Embryonic facial prominence (tissue), 1 donor: Measurements from ENCODE around the gene LCNL1.

Experiments
- DNase-seq: peaks from one replicate; pipeline ENCODE4 v3.0.0-alpha.2; 2016; ENCODE audit errors: extremely low spot score

LCNL1 gene

DNA sequence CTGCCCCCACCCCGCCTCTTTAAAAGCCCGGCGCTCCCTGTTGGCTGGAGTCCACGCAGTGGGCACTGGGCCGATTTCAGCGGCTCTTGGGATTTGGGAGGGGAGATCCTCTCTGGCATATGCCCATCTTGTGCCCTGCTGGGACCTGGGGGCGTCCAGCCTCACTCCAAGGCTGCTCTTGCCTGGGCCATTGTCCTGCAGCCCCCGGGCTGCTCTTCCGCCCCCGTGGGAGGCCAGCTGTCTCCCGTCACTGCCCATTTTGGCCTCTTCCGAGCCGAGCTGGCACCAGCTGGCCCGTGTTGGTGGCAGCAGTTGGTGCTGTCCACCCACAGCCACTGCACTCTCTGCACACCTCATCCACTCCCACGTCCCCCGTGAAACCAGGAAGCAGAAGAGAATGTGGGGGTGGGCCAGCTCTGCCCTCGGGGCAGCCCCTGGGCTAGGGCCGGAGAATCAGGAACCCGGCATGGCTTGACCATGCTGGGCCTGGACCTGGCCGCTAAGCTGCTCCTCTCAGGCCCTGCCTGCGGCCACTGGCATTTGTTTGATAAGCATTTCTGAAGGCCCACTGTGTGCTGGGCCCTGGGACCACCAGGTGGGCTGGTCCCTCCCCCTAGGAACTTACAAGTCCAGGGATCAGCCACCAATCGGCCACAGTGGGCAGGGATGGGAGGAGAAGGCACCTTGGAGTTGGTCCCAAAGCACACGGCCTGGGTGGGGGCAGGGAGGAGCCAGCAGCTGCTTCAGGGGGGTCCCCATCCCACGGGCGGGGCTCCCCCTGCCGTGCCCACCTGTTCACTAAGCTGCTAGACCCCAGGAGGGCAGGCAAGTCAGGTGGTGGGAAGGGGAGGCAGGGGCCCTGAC, 35.5 kb upstream of the LCNL1 start:
- no peak for DNase-seq

- DNase-seq, result no peak
Observed at GRCh38 chr9:136947955-136948510, 34.8 kb upstream of the LCNL1 start.

DNA sequence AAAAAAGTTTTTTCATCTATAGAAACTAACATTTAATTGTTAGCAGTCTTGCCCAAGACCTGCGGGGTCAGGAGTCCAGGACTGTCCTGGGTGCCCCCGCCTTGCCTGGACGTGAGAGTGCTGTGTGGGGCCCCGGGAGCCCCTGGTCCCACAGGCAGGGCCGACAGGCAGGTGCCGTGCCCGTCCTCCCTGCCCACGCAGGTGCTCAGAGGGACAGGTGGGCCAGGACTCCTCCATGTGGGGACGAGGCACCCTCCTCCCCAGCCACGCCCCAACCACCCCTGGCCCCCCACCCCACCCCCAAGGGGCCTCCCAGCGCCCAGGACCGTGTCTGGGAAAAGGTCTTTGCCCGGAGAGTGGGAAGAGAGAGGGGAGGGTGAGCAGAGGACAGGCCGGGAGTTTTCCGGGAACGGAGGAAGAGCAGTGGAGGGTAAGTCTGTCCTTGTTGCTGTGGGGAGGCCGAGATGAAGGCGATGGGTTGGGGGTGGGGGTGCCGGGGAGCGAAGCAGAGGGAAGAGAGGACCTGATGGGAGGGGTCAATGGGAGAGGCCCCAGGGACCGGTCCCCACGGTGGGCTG, 33.5 kb upstream of the LCNL1 start:
- no peak for DNase-seq

- DNase-seq, result peak; percentile 67
Observed at GRCh38 chr9:136949817-136950655, 32.8 kb upstream of the LCNL1 start.

- DNase-seq, result no peak
Observed at GRCh38 chr9:136950656-136951276, 32.0 kb upstream of the LCNL1 start.

DNA sequence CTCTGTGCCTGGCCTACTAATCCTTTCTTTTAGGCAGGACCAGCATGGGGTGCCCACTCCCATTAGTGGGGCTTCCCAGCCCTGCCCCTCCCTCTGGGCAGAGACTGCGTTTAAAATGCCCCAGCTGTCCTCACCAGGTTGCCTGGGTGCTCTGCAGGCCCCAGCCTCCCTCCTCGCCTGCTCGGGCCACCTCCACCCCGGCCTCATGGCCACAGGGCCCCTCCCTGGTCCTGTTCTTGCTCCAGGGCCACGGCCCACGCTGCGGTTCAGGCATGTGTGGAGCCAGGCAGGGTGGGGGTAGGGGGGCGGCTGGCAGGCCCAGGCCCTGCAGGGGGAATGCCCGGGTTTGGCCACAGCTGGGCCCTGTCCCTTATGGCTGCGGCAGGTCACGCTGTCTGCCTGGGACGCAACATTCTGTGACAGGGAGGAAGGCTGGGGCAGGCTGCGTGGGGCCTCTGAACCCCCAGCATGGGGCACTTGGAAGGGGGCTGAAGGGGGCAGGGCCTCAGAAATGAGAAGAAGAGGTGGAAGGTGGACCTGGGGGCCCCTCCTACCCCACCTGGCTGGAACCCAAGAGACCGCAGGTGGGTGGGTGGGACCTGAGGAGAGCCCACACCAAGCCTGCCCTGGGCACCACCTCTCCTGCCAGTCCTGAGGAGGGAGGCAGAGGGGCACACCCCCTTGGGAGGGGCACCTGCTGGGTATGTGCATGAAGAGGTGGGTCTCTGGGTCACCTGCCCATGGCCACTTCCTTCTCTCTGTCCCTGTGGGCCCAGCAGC, 31.1 kb upstream of the LCNL1 start, which contains the start of gene LCN12:
LCN12 (plus strand) TSS at position 733 of the 780 bp plus-strand sequence. CDS start 55 bp downstream, outside the sequence.
- no peak for DNase-seq

DNA sequence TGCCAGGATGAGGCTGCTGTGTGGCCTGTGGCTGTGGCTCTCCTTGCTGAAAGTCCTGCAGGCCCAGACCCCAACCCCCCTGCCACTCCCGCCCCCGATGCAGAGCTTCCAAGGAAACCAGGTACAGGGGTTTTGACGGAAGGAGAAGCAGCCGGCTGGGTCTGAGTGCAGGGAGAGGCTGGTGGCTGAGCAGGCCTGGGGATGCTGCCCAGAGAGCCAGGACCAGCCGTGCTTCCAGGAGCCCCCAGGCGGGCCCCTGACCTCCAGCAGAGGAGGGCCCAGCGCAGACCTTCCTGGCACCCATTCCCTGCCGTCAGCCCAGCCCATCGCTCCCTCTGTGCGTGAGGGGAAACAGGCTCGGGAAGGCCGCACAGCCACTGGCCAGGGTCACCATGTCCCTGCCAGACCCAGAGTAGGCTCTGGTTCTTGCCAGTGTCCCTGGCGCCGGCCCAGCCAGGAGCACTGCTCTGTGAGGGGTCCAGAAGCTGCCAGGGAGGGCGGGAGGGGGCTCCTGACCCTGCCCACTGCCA, 30.4 kb upstream of the LCNL1 start:
- DNase-seq, result no peak

GRCh38 chr9:136952876-136953770, 29.7 kb upstream of the LCNL1 start:
- no peak for DNase-seq

- DNase-seq, result no peak
Observed at GRCh38 chr9:136953771-136954269, 29.0 kb upstream of the LCNL1 start.

DNA sequence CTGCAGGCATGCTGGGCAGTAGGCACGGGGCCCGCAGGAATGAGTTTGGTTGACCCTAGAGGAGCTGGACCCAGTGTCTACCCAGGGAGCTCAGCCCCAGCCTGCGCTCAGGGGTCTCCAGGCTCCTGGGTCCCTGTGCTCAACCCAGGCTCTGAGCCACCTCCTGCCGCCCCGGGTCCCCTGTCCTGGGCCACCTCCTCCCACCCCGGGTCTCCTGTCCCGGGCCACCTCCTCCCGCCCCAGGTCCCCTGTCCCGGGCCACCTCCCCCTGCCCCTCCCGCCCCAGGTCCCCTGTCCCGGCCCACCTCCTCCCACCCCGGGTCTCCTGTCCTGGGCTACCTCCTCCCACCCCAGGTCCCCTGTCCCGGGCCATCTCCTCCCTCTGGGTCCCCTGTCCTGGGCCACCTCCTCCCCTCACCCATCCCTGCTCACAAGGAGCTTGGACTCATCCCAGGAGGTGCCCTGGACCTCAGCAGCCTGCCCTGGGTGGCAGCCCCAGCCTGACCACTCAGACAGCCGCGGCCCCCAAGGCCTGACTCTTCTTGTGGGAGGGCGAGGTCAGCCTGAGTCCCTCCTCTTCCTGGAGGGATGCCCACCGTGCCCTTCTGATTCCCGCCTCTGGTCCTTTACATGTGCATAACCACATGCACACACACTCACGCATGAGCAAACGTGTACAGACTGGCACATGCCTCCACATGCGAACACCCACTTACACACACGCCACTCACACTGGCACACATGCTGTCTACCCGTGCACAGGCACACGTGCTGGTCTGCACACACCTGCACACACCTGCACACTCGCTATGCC, 28.3 kb upstream of the LCNL1 start:
- no peak for DNase-seq

DNA sequence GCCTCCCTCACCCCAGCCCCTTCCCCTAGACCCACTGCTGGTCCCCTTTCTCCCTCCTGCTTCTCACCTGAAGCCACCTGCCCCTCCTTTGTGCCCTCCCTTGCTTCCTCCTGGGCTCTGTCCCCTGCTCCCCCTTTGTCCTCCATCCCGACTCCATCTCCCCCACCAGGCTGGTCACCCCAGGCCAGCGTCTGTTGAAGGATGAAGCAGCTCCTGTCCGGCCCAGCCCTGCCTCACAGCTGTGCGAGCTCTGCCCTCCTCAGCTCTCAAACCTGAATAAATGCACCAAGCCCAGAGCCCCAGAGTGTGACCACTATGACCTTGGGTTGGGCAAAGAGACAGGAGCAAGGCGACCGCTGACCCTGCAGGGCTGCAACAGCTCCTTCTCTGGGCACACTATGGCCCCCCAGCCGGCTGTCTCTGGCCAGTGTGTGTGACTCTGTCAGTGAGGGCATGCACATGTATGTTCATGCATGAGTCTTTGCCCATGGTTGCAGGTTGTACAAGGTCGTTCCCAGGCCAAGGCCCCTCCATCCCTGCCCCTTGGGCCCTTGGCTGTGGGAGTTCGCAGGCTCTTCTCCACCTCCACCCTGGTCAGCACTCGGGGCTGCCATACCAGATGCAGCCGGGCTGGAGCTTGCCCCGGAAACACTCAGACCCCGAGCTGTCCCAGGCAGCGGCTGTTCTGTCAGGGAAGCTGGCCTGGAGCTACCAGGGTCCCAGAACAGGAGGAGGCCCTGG, 27.4 kb upstream of the LCNL1 start:
- no peak for DNase-seq

GRCh38 chr9:136955943-136956335, 26.9 kb upstream of the LCNL1 start:
- no peak for DNase-seq

DNA sequence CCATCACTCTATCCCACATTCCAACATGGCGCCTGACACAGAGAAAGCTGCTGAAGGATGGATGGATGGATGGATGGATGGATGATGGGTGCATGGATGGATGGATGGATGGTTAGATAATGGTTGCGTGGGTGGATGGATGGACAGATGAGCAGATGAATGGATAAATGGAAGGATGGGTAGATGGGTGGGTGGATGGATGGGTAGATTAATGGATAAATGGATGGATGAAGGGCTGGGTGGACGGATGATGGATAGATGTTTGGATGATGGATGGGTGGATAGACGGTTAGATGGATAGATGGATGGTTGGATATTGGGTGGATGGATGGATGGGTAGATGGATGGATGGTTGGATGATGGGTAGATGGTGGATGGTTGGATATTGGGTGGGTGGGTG, 26.2 kb upstream of the LCNL1 start:
- DNase-seq, result no peak

DNA sequence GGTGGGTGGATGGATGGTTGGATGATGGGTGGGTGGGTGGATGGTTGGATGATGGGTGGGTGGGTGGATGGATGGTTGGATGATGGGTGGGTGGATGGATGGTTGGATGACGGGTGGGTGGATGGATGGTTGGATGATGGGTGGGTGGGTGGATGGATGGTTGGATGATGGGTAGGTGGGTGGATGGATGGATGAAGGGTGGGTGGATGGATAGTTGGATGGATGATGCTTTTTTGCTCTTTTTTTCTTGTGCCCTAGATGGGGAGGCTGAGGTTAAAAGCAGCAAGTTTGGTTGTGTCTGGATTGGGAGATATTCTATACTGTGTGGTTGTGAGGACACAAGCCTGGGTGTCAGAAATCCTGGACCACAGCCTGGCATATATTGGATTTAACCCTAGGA, 25.3 kb upstream of the LCNL1 start:
- DNase-seq, result no peak

GRCh38 chr9:136957901-136958300, 24.9 kb upstream of the LCNL1 start:
- DNase-seq, result no peak

DNA sequence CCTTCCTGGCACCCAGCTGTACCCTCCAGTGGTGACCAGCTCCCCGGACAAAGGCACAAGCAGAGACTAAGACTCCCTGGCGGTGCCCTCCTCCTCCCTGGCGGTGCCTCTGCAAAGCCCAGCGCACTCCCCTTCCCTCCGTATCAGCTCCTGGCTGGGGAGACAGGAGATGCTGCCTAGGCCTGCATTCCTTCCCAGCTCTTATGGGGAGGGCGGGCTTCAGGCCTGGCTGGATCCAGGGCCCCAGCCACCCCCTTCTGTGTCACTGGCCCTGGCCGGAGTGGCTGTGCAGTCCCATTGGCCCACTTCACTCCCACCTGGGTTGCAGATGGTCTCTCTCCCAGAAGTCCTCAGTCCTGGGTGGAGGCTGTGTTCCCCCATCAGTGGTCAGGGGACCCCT, 24.3 kb upstream of the LCNL1 start:
- DNase-seq, result no peak

- no peak for DNase-seq
Observed at GRCh38 chr9:136958898-136959850, 23.6 kb upstream of the LCNL1 start.
